Sigmoid colon (tissue), 4 donors: ENCODE data around the gene ARRDC1.

ENCODE experiments used
- CTCF ChIP-seq, 4 experiments: fragments of 450-650 bp in 3 of 4; fragments of 200-600 bp in 1 of 4; IDR thresholded peaks; one replicate each; pipeline ENCODE4 v1.5.1; 2016 to 2019; ENCODE audit warnings: antibody characterized with exemption in 4 of 4, mild to moderate bottlenecking in 3 of 4, moderate library complexity in 2 of 4
- EP300 ChIP-seq, 4 donors: sonication (generic); formaldehyde crosslinking; IDR thresholded peaks; one replicate each; pipeline ENCODE4 v1.6.1; 2017; ENCODE audit warnings: antibody characterized with exemption in 4 of 4
- POLR2A ChIP-seq, 2 donors: fragments of 450-650 bp; IDR thresholded peaks; one replicate each; pipeline ENCODE4 v1.6.1; 2016; ENCODE audit warnings: antibody characterized with exemption in 2 of 2, mild to moderate bottlenecking in 2 of 2, moderate library complexity in 2 of 2

- TF ChIP-seq POLR2A (IDR thresholded peaks at IDR 0.05): no peak
- no peak for TF ChIP-seq CTCF (IDR thresholded peaks at IDR 0.05)
- no peak for TF ChIP-seq EP300 (IDR thresholded peaks at IDR 0.05)
These were observed 23.9 kb upstream of the ARRDC1 start for GRCh38 chr9:137581361-137582285.
